Karpas-422 (cell line): ENCODE measurements around the gene MAPK9. TPM values are rescaled to one million over a fixed set of nuclear protein-coding genes. Genes with fewer than 3 reads are reported as not detected.
"Not testable (repeated sequence)": the region's sequence is repeated elsewhere in the genome, so short reads cannot be mapped to it uniquely, and the experiment has no call there.

Experiments
- DNase-seq: peaks from one replicate; pipeline ENCODE4 v3.0.0-alpha.2; 2015
- H2AFZ ChIP-seq: fragments of 200-600 bp; sonication (generic); 2 replicates; pipeline ENCODE4 v1.6.1; 2014; ENCODE audit warnings: antibody characterized with exemption, low read length, mixed read lengths
- H3K27ac ChIP-seq: fragments of 200-600 bp; sonication (generic); 2 replicates; pipeline ENCODE4 v1.5.1; 2014; ENCODE audit warnings: mild to moderate bottlenecking, low read length, moderate library complexity
- H3K27me3 ChIP-seq: fragments of 200-600 bp; sonication (generic); 2 replicates; pipeline ENCODE4 v1.6.1; 2014; ENCODE audit warnings: low read length, mixed read lengths
- H3K36me3 ChIP-seq: fragments of 200-600 bp; sonication (generic); 2 replicates; pipeline ENCODE4 v1.6.1; 2014; ENCODE audit warnings: low read length, mixed read lengths; ENCODE audit not compliant: insufficient read depth
- H3K4me1 ChIP-seq: fragments of 200-600 bp; sonication (generic); 2 replicates; pipeline ENCODE4 v1.6.1; 2014; ENCODE audit warnings: mild to moderate bottlenecking, low read length, mixed read lengths
- H3K4me2 ChIP-seq: fragments of 200-600 bp; sonication (generic); 2 replicates; pipeline ENCODE4 v1.6.1; 2014; ENCODE audit warnings: low read length, low read depth, mild to moderate bottlenecking; ENCODE audit not compliant: poor library complexity, severe bottlenecking
- H3K4me3 ChIP-seq: fragments of 200-600 bp; sonication (generic); 2 replicates; pipeline ENCODE4 v1.5.1; 2014; ENCODE audit warnings: mild to moderate bottlenecking, antibody characterized with exemption, low read length, mixed read lengths
- H3K79me2 ChIP-seq: fragments of 200-600 bp; sonication (generic); 2 replicates; pipeline ENCODE4 v1.6.1; 2014; ENCODE audit warnings: mild to moderate bottlenecking, low read length, mixed read lengths
- H3K9ac ChIP-seq: fragments of 200-600 bp; sonication (generic); 2 replicates; pipeline ENCODE4 v1.6.0; 2014; ENCODE audit warnings: low read length
- H3K9me2 ChIP-seq: fragments of 200-600 bp; sonication (generic), shearing (Covaris generic); replicated peaks from 2 replicates; pipeline ENCODE4 v1.6.0; 2014; ENCODE audit warnings: mild to moderate bottlenecking, low read length, moderate library complexity; ENCODE audit not compliant: insufficient read depth
- H3K9me3 ChIP-seq: fragments of 300-700, 200-600 bp; sonication (generic); 2 replicates; pipeline ENCODE4 v1.6.1; 2014; ENCODE audit warnings: low read length, mixed read lengths
- H4K20me1 ChIP-seq: fragments of 200-600 bp; sonication (generic); 2 replicates; pipeline ENCODE4 v1.6.1; 2014; ENCODE audit warnings: mild to moderate bottlenecking, antibody characterized with exemption, low read length, low read depth; ENCODE audit not compliant: insufficient read depth
- total RNA-seq: library from RNA; depleted of rRNA; stranded (reverse); fragments of >200 nt; shearing (Covaris generic); gene quantifications from 2 replicates; pipeline ENCODE4 v1.2.3, GENCODE V29; 2014; ENCODE audit warnings: low replicate concordance

The MAPK9 gene
- total RNA-seq, 1 experiment from 2014 or later: 33.0 TPM

DNA sequence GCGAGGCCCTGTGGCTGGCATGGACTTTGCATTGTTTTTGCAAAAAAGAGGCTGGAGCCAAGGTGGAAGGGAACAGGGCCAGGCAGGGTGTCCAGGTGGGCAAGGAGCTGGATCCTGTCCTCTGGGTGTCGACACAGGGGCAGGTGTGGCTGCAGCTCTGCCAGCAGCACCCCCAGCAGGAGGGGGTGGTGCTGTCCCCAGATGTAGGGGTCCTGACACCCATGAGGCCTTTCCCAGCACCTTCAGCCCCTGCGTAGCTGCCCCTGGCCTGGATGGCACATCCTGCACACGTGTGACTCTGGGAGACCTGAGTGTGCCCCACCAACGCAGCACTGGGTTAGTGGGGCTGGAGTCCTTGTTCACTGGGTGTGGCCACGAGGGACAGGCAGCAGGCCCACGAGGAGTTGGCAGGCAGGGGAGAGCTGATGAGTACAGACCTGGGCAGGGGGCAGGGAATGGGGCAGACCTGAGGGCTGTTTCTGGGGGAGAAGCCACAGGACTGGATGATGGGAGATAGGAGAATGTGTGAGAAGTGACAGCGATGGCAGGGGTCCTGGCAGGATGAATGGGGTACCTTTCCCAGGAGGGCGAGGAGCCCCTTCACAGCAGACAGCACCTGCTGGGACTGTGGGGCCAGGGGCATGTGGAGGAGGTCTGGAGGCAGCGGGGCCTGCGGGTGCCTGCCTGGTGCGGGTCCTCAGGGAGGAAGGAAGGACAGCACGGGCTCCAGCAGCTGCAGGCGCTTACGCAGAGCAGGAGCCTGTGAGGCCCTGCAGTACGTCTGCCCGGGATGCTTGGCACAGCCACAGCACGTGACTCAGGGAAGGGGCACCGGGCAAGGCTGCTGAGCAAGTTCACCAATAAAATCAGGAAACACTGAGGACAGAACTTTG is 79.3 kb downstream of the MAPK9 start:
- DNase-seq: no peak
- no peaks in the 10 kb centered on the region for H3K9me2 ChIP-seq
- no peak overlapping the region for H3K27ac ChIP-seq
- H2AFZ ChIP-seq: no peak overlapping the region
- H3K36me3 ChIP-seq: no peaks in the 10 kb centered on the region
- H4K20me1 ChIP-seq: no peaks in the 10 kb centered on the region
- H3K4me2 ChIP-seq: no peak overlapping the region
- no peak overlapping the region for H3K9ac ChIP-seq
- H3K4me3 ChIP-seq: no peak overlapping the region
- no peaks in the 10 kb centered on the region for H3K79me2 ChIP-seq
- no peaks in the 10 kb centered on the region for H3K4me1 ChIP-seq
- H3K9me3 ChIP-seq: no peaks in the 10 kb centered on the region
- no peaks in the 10 kb centered on the region for H3K27me3 ChIP-seq

DNA sequence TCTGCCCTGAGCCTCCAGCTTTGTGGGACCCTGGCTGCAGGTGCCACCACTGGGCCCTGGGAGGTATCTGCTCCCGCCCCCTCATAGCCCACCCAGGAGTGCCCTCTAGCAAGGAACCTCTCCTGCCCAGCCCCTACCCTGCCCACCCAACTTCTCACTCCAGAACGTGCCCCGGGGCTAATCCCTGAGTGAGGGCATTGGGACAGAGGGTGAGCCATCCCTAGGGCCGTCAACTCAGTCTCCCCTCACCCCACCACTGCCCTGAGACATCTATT is 80.2 kb downstream of the MAPK9 start:
- no peaks in the 10 kb centered on the region for H3K9me3 ChIP-seq
- no peaks in the 10 kb centered on the region for H3K27me3 ChIP-seq
- H3K4me1 ChIP-seq: no peaks in the 10 kb centered on the region
- H3K27ac ChIP-seq: no peak overlapping the region
- no peaks in the 10 kb centered on the region for H3K79me2 ChIP-seq
- H3K4me3 ChIP-seq: no peak overlapping the region
- no peak overlapping the region for H3K4me2 ChIP-seq
- no peak for DNase-seq
- H3K9me2 ChIP-seq: no peaks in the 10 kb centered on the region
- no peaks in the 10 kb centered on the region for H4K20me1 ChIP-seq
- no peaks in the 10 kb centered on the region for H3K36me3 ChIP-seq
- no peak overlapping the region for H2AFZ ChIP-seq
- no peak overlapping the region for H3K9ac ChIP-seq

DNA sequence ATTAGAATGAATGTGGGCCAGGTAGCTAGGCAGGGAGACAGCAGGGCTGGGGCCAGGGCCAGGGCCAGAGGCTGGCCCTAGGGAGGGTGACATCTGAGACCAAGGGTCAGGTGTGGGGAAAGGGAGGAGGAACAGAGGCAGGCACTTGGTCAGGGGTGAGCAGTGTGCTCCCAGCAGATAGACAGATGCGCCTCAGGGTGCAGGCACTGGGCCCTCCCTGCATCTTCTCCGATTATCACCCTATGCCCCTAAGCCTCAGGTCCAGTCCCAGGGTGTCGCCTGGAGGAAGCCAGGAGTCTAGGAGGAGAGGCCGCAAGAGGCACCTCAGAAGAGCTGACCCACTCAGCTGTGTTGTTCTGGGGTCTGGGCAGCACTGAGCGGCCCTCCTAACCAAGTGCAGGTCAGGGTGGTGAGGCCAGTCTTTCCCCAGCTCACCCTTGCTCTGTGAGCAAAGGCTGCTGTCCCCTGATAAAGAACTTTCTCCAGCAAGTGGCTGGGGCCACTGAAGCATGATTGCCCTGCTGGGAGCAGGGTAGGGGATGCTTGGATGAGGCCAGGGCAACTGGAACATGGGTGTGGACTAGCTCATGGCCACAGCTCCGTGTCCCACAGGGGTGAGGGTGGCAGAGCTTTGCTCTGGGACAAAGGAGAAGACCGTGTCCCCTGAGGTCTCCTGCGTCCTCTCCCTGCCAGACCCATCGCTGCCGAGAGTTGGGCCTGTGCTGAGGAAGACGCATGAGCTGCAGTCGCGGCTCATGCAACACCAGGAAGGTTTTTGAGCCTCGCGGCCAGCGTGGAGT is 80.7 kb downstream of the MAPK9 start:
- DNase-seq: no peak
- no peaks in the 10 kb centered on the region for H3K27me3 ChIP-seq
- no peak overlapping the region for H3K4me2 ChIP-seq
- no peaks in the 10 kb centered on the region for H3K9me3 ChIP-seq
- H4K20me1 ChIP-seq: no peaks in the 10 kb centered on the region
- no peak overlapping the region for H3K4me3 ChIP-seq
- H3K9ac ChIP-seq: no peak overlapping the region
- H3K9me2 ChIP-seq: no peaks in the 10 kb centered on the region
- H3K36me3 ChIP-seq: no peaks in the 10 kb centered on the region
- no peaks in the 10 kb centered on the region for H3K79me2 ChIP-seq
- H2AFZ ChIP-seq: no peak overlapping the region
- no peaks in the 10 kb centered on the region for H3K4me1 ChIP-seq
- no peak overlapping the region for H3K27ac ChIP-seq

DNA sequence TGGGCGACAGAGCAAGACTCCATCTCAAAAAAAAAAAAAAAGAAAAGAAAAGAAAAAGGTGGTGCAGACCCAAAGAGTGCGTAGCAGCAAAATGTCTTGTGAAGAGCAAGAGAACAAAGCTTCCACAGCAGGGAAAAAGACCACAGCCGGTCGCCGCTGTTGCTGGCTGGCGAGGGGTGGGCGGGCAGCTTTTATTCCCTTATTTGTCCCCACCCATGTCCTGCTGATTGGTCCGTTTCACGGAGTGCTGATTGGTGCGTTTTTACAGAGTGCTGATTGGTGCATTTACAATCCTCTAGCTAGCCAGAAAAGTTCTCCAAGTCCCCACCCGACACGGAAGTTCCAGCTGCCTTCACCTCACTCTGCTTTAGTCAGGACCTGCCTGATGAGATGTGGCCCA is 81.8 kb downstream of the MAPK9 start:
- not testable (repeated sequence) for H3K4me1 ChIP-seq, DNase-seq, H3K36me3 ChIP-seq, H3K4me2 ChIP-seq, H3K27me3 ChIP-seq, H3K9me3 ChIP-seq, H3K9me2 ChIP-seq, H3K79me2 ChIP-seq, H4K20me1 ChIP-seq, H3K4me3 ChIP-seq, H3K27ac ChIP-seq, H3K9ac ChIP-seq, H2AFZ ChIP-seq

DNA sequence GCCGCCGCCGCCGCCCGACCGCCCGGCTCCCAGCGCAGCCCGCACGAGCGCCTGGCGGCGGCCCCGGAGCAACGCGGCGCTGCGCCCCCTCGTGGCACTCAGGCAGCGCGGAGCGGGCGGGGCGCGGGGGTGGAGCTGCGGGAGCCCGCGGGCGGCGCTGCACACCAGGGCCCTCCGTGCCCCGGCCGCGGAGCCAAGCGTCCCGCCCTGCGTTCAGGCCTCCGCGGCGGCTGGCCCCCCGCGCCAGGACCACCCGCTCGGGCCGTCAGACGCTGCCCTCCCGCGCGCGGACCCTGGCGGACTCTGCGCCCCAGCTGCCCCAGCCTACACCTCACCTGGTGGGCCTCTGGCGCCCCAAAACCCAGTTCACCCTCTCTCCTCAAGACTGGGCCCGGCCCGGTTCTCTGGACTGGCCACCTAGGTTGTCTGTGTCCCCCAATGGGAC is 82.7 kb downstream of the MAPK9 start, which contains the start of gene RASGEF1C:
Gene RASGEF1C, minus strand, starts transcription at position 75 of the 445 bp plus-strand sequence. CDS start 71,159 bp downstream, outside the sequence.
- no peaks in the 10 kb centered on the region for H3K4me1 ChIP-seq
- no peak within 1 kb of the TSS for H3K4me2 ChIP-seq
- H3K9me2 ChIP-seq: no peaks in the 10 kb centered on the region
- no peaks in the 10 kb centered on the region for H3K36me3 ChIP-seq
- H3K9ac ChIP-seq: no peak within 1 kb of the TSS
- H3K9me3 ChIP-seq: no peaks in the 10 kb centered on the region
- H3K4me3 ChIP-seq: no peak within 1 kb of the TSS
- no peaks in the 10 kb centered on the region for H3K27me3 ChIP-seq
- H2AFZ ChIP-seq: no peak within 1 kb of the TSS
- H3K79me2 ChIP-seq: no peaks in the 10 kb centered on the region
- DNase-seq: no peak
- H4K20me1 ChIP-seq: no peaks in the 10 kb centered on the region
- H3K27ac ChIP-seq: no peak within 1 kb of the TSS

DNA sequence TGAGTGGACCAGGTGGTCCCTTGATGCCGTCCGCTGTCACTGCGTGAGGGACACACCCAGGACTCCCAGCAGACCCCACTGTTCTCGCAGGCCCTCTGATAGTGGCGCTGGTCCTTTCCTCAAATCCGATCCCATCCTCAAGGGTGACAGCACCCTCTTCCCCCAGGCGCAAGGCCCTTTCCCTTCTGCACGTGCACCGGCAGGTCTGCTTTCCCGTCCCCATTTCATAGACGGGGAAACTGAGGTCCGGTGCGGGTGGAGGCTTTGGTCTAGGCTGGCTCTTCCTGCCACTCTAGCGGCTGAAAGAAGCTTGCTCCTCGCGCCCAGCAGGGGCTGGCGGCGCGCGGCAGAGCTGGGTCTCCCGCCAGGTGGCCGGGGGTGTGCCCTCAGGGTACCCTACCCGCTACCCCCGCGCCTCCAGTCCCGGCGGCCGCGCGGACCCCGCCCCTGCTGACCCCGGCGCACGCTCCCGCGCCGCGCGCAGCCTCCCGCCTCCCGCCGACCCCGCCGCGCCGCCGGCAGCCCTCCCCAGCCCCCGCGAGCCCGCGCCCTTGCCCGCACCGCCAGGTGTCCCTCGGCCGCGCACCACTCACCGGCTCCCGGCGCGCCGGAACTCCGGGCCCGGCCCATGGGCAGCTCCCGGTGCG is 83.3 kb downstream of the MAPK9 start:
- no peak overlapping the region for H3K27ac ChIP-seq
- H3K36me3 ChIP-seq: no peaks in the 10 kb centered on the region
- no peak overlapping the region for H3K4me3 ChIP-seq
- no peaks in the 10 kb centered on the region for H3K4me1 ChIP-seq
- H3K9me2 ChIP-seq: no peaks in the 10 kb centered on the region
- no peak overlapping the region for H3K4me2 ChIP-seq
- H3K9ac ChIP-seq: no peak overlapping the region
- no peaks in the 10 kb centered on the region for H3K79me2 ChIP-seq
- H3K9me3 ChIP-seq: no peaks in the 10 kb centered on the region
- no peaks in the 10 kb centered on the region for H4K20me1 ChIP-seq
- no peak overlapping the region for H2AFZ ChIP-seq
- DNase-seq: no peak
- H3K27me3 ChIP-seq: no peaks in the 10 kb centered on the region

DNA sequence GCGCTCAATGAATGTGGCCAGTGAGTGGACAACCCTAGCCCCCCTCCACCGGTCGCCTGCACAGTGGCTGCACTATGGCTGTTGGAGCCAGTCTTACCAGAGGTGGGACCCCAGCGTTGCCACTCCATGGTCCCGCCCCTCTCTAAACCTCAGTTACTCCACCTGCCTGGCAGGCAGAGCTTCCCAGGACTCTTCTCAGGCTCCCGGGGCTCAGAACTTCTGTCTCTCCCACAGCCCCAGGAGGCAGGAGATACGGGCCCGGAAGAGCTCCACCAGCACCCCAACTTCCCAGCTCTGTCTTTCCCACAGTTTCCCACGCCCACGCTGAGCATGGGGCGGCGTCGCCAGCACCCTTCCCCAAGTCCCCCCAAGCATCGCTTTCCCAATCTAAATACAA is 83.8 kb downstream of the MAPK9 start:
- H3K4me2 ChIP-seq: no peak overlapping the region
- DNase-seq: no peak
- no peaks in the 10 kb centered on the region for H3K9me3 ChIP-seq
- no peaks in the 10 kb centered on the region for H4K20me1 ChIP-seq
- H3K27ac ChIP-seq: no peak overlapping the region
- H2AFZ ChIP-seq: no peak overlapping the region
- no peaks in the 10 kb centered on the region for H3K79me2 ChIP-seq
- H3K9ac ChIP-seq: no peak overlapping the region
- no peaks in the 10 kb centered on the region for H3K27me3 ChIP-seq
- no peaks in the 10 kb centered on the region for H3K36me3 ChIP-seq
- H3K4me3 ChIP-seq: no peak overlapping the region
- H3K9me2 ChIP-seq: no peaks in the 10 kb centered on the region
- H3K4me1 ChIP-seq: no peaks in the 10 kb centered on the region

DNA sequence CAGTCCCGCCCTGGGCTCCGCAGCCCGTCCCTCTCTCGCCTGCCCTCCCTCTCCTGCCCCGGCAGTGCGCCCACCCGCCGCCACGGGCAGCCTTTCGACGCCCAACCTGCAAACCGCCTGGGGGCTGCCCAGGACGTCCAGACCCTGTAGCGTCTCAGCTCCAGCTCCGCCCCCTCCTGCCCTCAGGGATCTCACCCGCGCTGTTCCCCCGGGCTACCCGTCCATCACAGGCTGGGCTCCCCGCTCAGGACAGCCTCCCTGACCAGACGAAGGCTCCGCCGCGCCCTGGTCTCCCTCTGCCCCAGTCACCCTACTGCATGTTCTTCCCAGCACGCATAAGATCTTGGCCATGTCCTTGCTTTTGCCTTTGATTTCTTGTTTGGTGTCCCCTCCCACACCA is 84.3 kb downstream of the MAPK9 start:
- H3K79me2 ChIP-seq: no peaks in the 10 kb centered on the region
- no peaks in the 10 kb centered on the region for H3K9me2 ChIP-seq
- H3K27me3 ChIP-seq: no peaks in the 10 kb centered on the region
- no peaks in the 10 kb centered on the region for H3K9me3 ChIP-seq
- no peak overlapping the region for H2AFZ ChIP-seq
- DNase-seq: no peak
- H3K36me3 ChIP-seq: no peaks in the 10 kb centered on the region
- no peak overlapping the region for H3K27ac ChIP-seq
- no peak overlapping the region for H3K4me3 ChIP-seq
- H4K20me1 ChIP-seq: no peaks in the 10 kb centered on the region
- no peak overlapping the region for H3K9ac ChIP-seq
- H3K4me2 ChIP-seq: no peak overlapping the region
- no peaks in the 10 kb centered on the region for H3K4me1 ChIP-seq
